NCI-H1092 (cell line): ENCODE measurements around the gene S100A12.

ENCODE experiments used
- DNase-seq: peaks from one replicate; lab custom pipeline; 2025; lab: John Stamatoyannopoulos, UW

S100A12 gene

GRCh38 chr1:153397051-153397923 is 21.9 kb upstream of the S100A12 start:
- DNase-seq, result no peak

GRCh38 chr1:153396461-153396860 is 21.0 kb upstream of the S100A12 start:
- DNase-seq, result no peak

GRCh38 chr1:153395776-153396175 is 20.4 kb upstream of the S100A12 start:
- no peak for DNase-seq

- DNase-seq, result no peak
Observed at GRCh38 chr1:153395136-153395685, 19.8 kb upstream of the S100A12 start.

- no peak for DNase-seq
Observed at GRCh38 chr1:153394391-153394790, 19.0 kb upstream of the S100A12 start.

- DNase-seq, result no peak
Observed at GRCh38 chr1:153393926-153394325, 18.5 kb upstream of the S100A12 start.

- no peak for DNase-seq
Observed at GRCh38 chr1:153392822-153393221, 17.4 kb upstream of the S100A12 start.

- DNase-seq, result no peak
Observed at GRCh38 chr1:153392258-153392657, 16.8 kb upstream of the S100A12 start.

- DNase-seq, result no peak
Observed at GRCh38 chr1:153390938-153391710, 15.7 kb upstream of the S100A12 start, which contains the start of gene S100A8. Gene S100A8 (minus strand): TSS chr1:153391073. CDS start chr1:153390535, 538 bp downstream.

- no peak for DNase-seq
Observed at GRCh38 chr1:153389973-153390879, 14.8 kb upstream of the S100A12 start.

GRCh38 chr1:153389401-153389800 is 14.0 kb upstream of the S100A12 start:
- no peak for DNase-seq

GRCh38 chr1:153387785-153388184 is 12.4 kb upstream of the S100A12 start:
- no peak for DNase-seq

- no peak for DNase-seq
Observed at GRCh38 chr1:153387001-153387400, 11.6 kb upstream of the S100A12 start.

- DNase-seq, result no peak
Observed at GRCh38 chr1:153386500-153386901, 11.1 kb upstream of the S100A12 start.

GRCh38 chr1:153384958-153385580 is 9.6 kb upstream of the S100A12 start:
- DNase-seq, result no peak

GRCh38 chr1:153380711-153381110 is 5.3 kb upstream of the S100A12 start:
- no peak for DNase-seq

- DNase-seq, result no peak
Observed at GRCh38 chr1:153379591-153379990, 4.2 kb upstream of the S100A12 start.

- no peak for DNase-seq
Observed at GRCh38 chr1:153374071-153374470, 1.4 kb downstream of the S100A12 start.

- DNase-seq, result no peak
Observed at GRCh38 chr1:153372571-153372970, 2.9 kb downstream of the S100A12 start.

GRCh38 chr1:153371231-153371630 is 4.2 kb downstream of the S100A12 start:
- DNase-seq, result no peak

GRCh38 chr1:153370146-153370545 is 5.3 kb downstream of the S100A12 start:
- no peak for DNase-seq
